ENCODE data around the gene KLF7. TPM values are rescaled to one million over a fixed set of nuclear protein-coding genes. Genes with fewer than 3 reads are reported as not detected.

Gene KLF7
- total RNA-seq, 1 experiment from 2014 or later, result 24.9 TPM

- no peak overlapping the region for H3K27ac Mint-ChIP-seq (ENCODE audit: unreplicated experiment)
- BruUV-seq (replicated peaks), result no TSS peak
- no peaks in the 10 kb centered on the region for H3K36me3 Mint-ChIP-seq (ENCODE audit: insufficient read depth, unreplicated experiment)
- peaks cover 2% of the 10 kb centered on the region for H3K4me1 Mint-ChIP-seq (ENCODE audit: low read depth, unreplicated experiment)
- DNase-seq, result no peak
- no peak for TF ChIP-seq CTCF (IDR thresholded peaks at IDR 0.05; ENCODE audit: unreplicated experiment)
- H3K9me3 Mint-ChIP-seq (ENCODE audit: low read depth, unreplicated experiment), result peaks cover 3% of the 10 kb centered on the region
- H3K27me3 Mint-ChIP-seq (ENCODE audit: unreplicated experiment), result no peaks in the 10 kb centered on the region
- intact Hi-C loops (cut with micrococcal nuclease; ENCODE audit: unreplicated experiment), result no loop called here
- CTCF ChIA-PET, result no interaction called here
- H3K4me3 Mint-ChIP-seq (ENCODE audit: low read depth, unreplicated experiment), result no peak overlapping the region
Measured at GRCh38 chr2:207055257-207055656, 110.5 kb downstream of the KLF7 start.

- DNase-seq, result no peak
- TF ChIP-seq CTCF (IDR thresholded peaks at IDR 0.05; ENCODE audit: unreplicated experiment), result no peak
- CTCF ChIA-PET, result no interaction called here
Measured at GRCh38 chr2:207054521-207054920, 111.2 kb downstream of the KLF7 start.

GRCh38 chr2:207051385-207051965 is 114.3 kb downstream of the KLF7 start:
- intact Hi-C loops (cut with micrococcal nuclease; ENCODE audit: unreplicated experiment), result no loop called here
- CTCF ChIA-PET, result no interaction called here
- no peaks in the 10 kb centered on the region for H3K36me3 Mint-ChIP-seq (ENCODE audit: insufficient read depth, unreplicated experiment)
- H3K9me3 Mint-ChIP-seq (ENCODE audit: low read depth, unreplicated experiment), result peaks cover 3% of the 10 kb centered on the region
- BruUV-seq (replicated peaks), result no TSS peak
- no peak overlapping the region for H3K27ac Mint-ChIP-seq (ENCODE audit: unreplicated experiment)
- TF ChIP-seq CTCF (IDR thresholded peaks at IDR 0.05; ENCODE audit: unreplicated experiment), result no peak
- H3K4me3 Mint-ChIP-seq (ENCODE audit: low read depth, unreplicated experiment), result no peak overlapping the region
- no peaks in the 10 kb centered on the region for H3K4me1 Mint-ChIP-seq (ENCODE audit: low read depth, unreplicated experiment)
- DNase-seq, result no peak
- H3K27me3 Mint-ChIP-seq (ENCODE audit: unreplicated experiment), result no peaks in the 10 kb centered on the region

More at GRCh38 chr2:207054521-207054920, 111.2 kb downstream of the KLF7 start:
- no peak overlapping the region for H3K4me3 Mint-ChIP-seq (ENCODE audit: low read depth, unreplicated experiment)
- H3K4me1 Mint-ChIP-seq (ENCODE audit: low read depth, unreplicated experiment), result no peaks in the 10 kb centered on the region
- no peaks in the 10 kb centered on the region for H3K27me3 Mint-ChIP-seq (ENCODE audit: unreplicated experiment)
- no peaks in the 10 kb centered on the region for H3K36me3 Mint-ChIP-seq (ENCODE audit: insufficient read depth, unreplicated experiment)
- BruUV-seq (replicated peaks), result no TSS peak
- no peak overlapping the region for H3K27ac Mint-ChIP-seq (ENCODE audit: unreplicated experiment)
- intact Hi-C loops (cut with micrococcal nuclease; ENCODE audit: unreplicated experiment), result no loop called here
- peaks cover 3% of the 10 kb centered on the region for H3K9me3 Mint-ChIP-seq (ENCODE audit: low read depth, unreplicated experiment)

GRCh38 chr2:207049122-207049521 is 116.6 kb downstream of the KLF7 start:
- intact Hi-C loops (cut with micrococcal nuclease; ENCODE audit: unreplicated experiment), result no loop called here
- Mint-ChIP-seq H3K27me3 (ENCODE audit: unreplicated experiment) (no peaks in the 10 kb centered on the region), H3K36me3 (ENCODE audit: insufficient read depth, unreplicated experiment) (no peaks in the 10 kb centered on the region), H3K4me3 (ENCODE audit: low read depth, unreplicated experiment) (no peak overlapping the region), H3K9me3 (ENCODE audit: low read depth, unreplicated experiment) (peaks cover 6% of the 10 kb centered on the region), H3K27ac (ENCODE audit: unreplicated experiment) (no peak overlapping the region), H3K4me1 (ENCODE audit: low read depth, unreplicated experiment) (no peaks in the 10 kb centered on the region)
- no TSS peak for BruUV-seq (replicated peaks)
- TF ChIP-seq CTCF (IDR thresholded peaks at IDR 0.05; ENCODE audit: unreplicated experiment), result no peak
- no peak for DNase-seq
- CTCF ChIA-PET, result no interaction called here

All from Calu3 (cell line).